Kidney (tissue), 14 donors: ENCODE data around the gene ASIC3. TPM values are rescaled to one million over a fixed set of nuclear protein-coding genes. Genes with fewer than 3 reads are reported as not detected.

Experiments used
- DNase-seq, 5 donors: peaks; one replicate each; pipeline ENCODE4 v3.0.0-alpha.2; 2013 to 2020
- FAIRE-seq: peaks from 2 replicates; lab custom pipeline; 2012; peaks lifted over from hg19 to GRCh38; lab: Jason Lieb, UNC
- H3K27ac ChIP-seq, 2 donors: one replicate each; pipeline ENCODE4 v1.7.0; 2013; ENCODE audit warnings: low read depth in 2 of 2, low read length in 2 of 2, inconsistent platforms in 1 of 2
- H3K27me3 ChIP-seq: one replicate; pipeline ENCODE4 v1.7.1; 2013; ENCODE audit warnings: low read length, inconsistent platforms; ENCODE audit not compliant: control insufficient read depth, insufficient read depth
- H3K36me3 ChIP-seq, 3 donors: one replicate each; pipeline versions ENCODE4 v1.7.0 to v1.7.1; 2013; ENCODE audit warnings: low read length in 3 of 3, control low read depth in 1 of 3, inconsistent platforms in 1 of 3; ENCODE audit not compliant: insufficient read depth in 3 of 3, control insufficient read depth in 2 of 3
- H3K4me1 ChIP-seq, 3 donors: one replicate each; pipeline versions ENCODE4 v1.7.0 to v1.7.1; 2013; ENCODE audit warnings: low read length in 3 of 3, inconsistent platforms in 1 of 3, low read depth in 1 of 3; ENCODE audit not compliant: control insufficient read depth in 2 of 3, insufficient read depth in 2 of 3
- H3K4me3 ChIP-seq, 3 donors: one replicate each; pipeline versions ENCODE4 v1.7.0 to v1.8.1; 2013; ENCODE audit warnings: low read length in 3 of 3, control low read depth in 1 of 3, inconsistent platforms in 1 of 3
- H3K9ac ChIP-seq, 3 donors: one replicate each; pipeline versions ENCODE4 v1.7.0 to v1.7.1; 2013; ENCODE audit warnings: low read length in 3 of 3, control low read depth in 1 of 3, inconsistent platforms in 1 of 3
- H3K9me3 ChIP-seq, 3 donors: one replicate each; pipeline versions ENCODE4 v1.7.0 to v1.7.1; 2013; ENCODE audit warnings: low read length in 3 of 3, control low read depth in 1 of 3, inconsistent platforms in 1 of 3; ENCODE audit not compliant: control insufficient read depth in 2 of 3, insufficient read depth in 1 of 3
- intact Hi-C: fragments of 100-400 bp; cut with DNase I; formaldehyde crosslinking; loops from one replicate; pipeline ENCODE4 v1.11.1; 2022
- polyA plus RNA-seq: library from polyadenylated mRNA; stranded (reverse); fragments of 350-450 nt; fragmentation: Illumina TruSeq; extraction: RNeasy Lipid Tissue Mini Kit (QIAGEN cat#74804); gene quantifications from one replicate; pipeline ENCODE4 v1.2.3, GENCODE V29; 2014; ENCODE audit warnings: low read depth, low replicate concordance; ENCODE audit not compliant: insufficient read depth
- total RNA-seq: library from RNA; stranded (reverse); fragmentation: NEBNext Ultra II Directional; extraction: Animal tissue kit (Norgen Biotek cat#: 25700); gene quantifications from one replicate; pipeline ENCODE4 v1.2.1, GENCODE V29; 2021
- TF ChIP-seq, protein P1 (sequence below): IDR thresholded peaks from 3 replicates; pipeline ENCODE4 v1.5.1; 2012; ENCODE audit warnings: mild to moderate bottlenecking, moderate library complexity, borderline replicate concordance; ENCODE audit not compliant: insufficient read depth; ENCODE audit errors: extremely low read depth
- donor health status: control.
- donor health status: control.
- donor health status: control.
- donor health status: control.
- donor health status: control.
- donor health status: DM: yes; HTN: yes; CAD: no.
- donor health status: Normal renal cell carcinoma (clear cell type).

Gene ASIC3
- total and polyA plus RNA-seq, 2 donors from 2014 or later = 1.9 to 3.1 TPM

DNA sequence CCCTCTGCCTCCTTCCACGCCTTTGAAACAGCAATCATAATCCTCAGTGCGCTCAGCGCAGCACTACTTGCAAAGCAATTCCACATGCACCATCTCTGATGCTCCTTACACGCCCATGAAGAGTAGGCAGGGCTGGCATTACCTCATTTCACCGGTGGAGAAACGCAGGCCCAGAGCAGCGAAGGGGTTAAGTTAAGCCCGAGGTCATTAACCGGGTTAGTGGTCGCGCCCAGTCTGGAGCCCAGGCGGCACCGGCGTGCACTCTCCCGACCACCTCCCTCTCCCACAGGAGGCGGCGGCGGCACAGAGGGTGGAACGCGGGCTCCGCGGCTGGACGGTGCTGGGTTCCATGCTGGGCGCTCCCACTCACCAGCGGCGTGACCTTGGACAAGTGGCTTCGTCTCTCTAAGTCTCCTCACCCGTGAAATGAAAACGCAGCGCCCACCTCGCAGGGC lies 31.8 kb downstream of the ASIC3 start:
- peaks cover 0 to 40% (median 6%) of the 10 kb centered on the region in 3 donors for H3K4me1 ChIP-seq
- peak overlapping the region; percentile 79 to 91 (median 89) for H3K4me3 ChIP-seq
- H3K36me3 ChIP-seq = peaks cover 0 to 5% (median 3%) of the 10 kb centered on the region in 3 donors
- H3K9me3 ChIP-seq = no peaks in the 10 kb centered on the region
- DNase-seq (peak in 3 of 5 donors; percentile 25 to 77 (median 51)), FAIRE-seq (no peak)
- intact Hi-C loops = no loop called here
- TF ChIP-seq, protein P1, sequence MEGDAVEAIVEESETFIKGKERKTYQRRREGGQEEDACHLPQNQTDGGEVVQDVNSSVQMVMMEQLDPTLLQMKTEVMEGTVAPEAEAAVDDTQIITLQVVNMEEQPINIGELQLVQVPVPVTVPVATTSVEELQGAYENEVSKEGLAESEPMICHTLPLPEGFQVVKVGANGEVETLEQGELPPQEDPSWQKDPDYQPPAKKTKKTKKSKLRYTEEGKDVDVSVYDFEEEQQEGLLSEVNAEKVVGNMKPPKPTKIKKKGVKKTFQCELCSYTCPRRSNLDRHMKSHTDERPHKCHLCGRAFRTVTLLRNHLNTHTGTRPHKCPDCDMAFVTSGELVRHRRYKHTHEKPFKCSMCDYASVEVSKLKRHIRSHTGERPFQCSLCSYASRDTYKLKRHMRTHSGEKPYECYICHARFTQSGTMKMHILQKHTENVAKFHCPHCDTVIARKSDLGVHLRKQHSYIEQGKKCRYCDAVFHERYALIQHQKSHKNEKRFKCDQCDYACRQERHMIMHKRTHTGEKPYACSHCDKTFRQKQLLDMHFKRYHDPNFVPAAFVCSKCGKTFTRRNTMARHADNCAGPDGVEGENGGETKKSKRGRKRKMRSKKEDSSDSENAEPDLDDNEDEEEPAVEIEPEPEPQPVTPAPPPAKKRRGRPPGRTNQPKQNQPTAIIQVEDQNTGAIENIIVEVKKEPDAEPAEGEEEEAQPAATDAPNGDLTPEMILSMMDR = no peak
- peak overlapping the region; percentile 82 to 88 for H3K27ac ChIP-seq
- no peaks in the 10 kb centered on the region for H3K27me3 ChIP-seq
- peak overlapping the region; percentile 60 to 91 (median 61) for H3K9ac ChIP-seq

DNA sequence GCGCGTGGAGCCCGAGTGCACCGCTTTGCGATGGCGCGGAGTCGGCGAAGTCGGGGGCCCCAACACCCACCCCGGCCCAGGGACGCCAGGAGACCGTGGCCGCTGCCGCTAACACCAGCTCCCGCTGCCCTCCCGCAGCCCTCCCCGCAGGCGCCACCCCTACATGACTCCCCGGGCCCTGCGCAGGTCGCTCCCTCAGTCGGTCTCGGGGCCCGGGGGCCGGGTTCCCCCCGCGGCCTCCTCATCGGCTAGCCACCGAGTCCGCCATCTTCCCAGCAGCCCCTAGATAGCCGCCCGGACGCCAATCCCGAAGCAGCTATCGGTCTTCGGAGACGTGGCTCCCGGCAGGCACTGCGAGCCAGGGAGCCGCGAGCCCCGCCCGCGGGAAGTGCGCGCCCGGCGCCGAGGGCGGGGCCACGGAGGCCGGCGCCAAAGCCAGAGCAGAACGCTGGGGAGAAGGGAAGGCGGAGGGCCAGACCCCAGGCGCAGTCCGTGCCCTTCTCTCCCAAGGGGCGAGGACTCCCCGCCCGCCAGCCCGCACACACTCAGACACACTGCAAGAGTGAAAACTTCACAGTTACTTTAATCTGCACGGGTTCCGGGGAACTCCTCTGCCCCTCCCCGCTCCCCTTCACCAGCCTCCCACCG lies 32.3 kb downstream of the ASIC3 start, which contains the start of gene FASTK:
Gene FASTK, minus strand, starts transcription at position 288 of the 648 bp plus-strand sequence. Its CDS starts 43 bp downstream, at position 245.
- H3K36me3 ChIP-seq = peaks cover 0 to 3% (median 2%) of the 10 kb centered on the region in 3 donors
- peak within 1 kb of the TSS; percentile 79 to 91 (median 89) for H3K4me3 ChIP-seq
- H3K27me3 ChIP-seq = no peaks in the 10 kb centered on the region
- H3K9me3 ChIP-seq = no peaks in the 10 kb centered on the region
- intact Hi-C loops = no loop called here
- peak within 1 kb of the TSS; percentile 60 to 91 (median 61) for H3K9ac ChIP-seq
- H3K4me1 ChIP-seq = peaks cover 0 to 43% (median 6%) of the 10 kb centered on the region in 3 donors
- TF ChIP-seq, protein P1 = no peak
- no peak for FAIRE-seq
- DNase-seq = peak; percentile 92 to 98 (median 95)
- H3K27ac ChIP-seq = peak within 1 kb of the TSS; percentile 85 to 88

DNA sequence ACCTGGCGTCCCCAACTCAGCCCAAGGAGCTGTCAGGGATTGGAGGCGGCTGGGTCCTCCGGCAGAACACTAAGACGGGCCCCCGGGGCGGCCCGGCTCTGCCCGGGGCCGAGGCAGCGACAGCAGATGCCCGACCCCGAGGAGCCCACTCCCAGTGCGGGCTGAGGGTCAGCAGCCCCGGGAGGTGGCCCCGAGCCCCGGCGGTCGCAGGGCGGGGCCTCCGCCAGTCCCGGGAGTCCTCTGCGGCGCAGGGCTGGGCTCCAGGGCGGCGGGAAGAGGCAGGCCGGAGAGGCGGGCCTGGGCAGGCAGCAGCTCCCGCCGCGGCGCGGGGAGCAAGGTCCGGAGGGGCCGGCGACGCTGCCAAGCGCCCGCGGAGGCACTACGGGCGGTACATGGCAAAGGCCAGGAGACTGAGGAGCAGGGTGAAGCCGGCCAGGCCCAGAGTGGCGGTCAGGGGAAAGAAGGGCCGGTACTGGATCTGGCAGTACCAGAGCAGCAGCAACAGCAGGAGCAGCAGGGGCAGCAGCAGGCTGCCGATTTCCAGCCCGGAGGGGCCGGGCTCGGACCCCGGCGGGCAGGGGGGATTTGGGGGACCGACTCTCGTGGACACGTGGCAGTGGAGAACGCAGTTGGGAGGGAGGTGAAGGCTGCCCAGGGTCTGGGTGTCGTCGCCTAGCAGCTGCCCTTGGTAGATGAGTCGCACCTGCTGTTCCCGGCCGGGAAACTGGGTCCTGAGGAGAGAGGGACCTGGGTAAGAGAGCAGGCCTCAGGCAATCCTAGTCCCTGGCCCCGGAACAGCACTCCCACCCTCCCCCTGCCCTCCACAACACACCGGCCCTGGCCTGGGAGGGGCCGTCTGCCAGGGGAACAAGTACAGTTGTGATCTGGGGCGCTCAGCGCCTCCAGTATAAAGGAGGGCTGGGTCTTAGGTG lies 33.1 kb downstream of the ASIC3 start:
- intact Hi-C loops = no loop called here
- peak overlapping the region in 2 of 3 donors; percentile 24 to 91 for H3K9ac ChIP-seq
- no peak for FAIRE-seq
- H3K27ac ChIP-seq = peak overlapping the region; percentile 85 to 88
- TF ChIP-seq, protein P1 = no peak
- peaks cover 0 to 2% (median 0%) of the 10 kb centered on the region in 3 donors for H3K36me3 ChIP-seq
- no peaks in the 10 kb centered on the region for H3K27me3 ChIP-seq
- peak overlapping the region; percentile 36 to 91 (median 38) for H3K4me3 ChIP-seq
- H3K9me3 ChIP-seq = no peaks in the 10 kb centered on the region
- peak in 4 of 5 donors; percentile 20 to 83 (median 46) for DNase-seq
- peaks cover 0 to 47% (median 6%) of the 10 kb centered on the region in 3 donors for H3K4me1 ChIP-seq
